Measurements from ENCODE around the gene ACADVL.

GRCh38 chr17:7236808-7237207 lies 17.1 kb downstream of the ACADVL start:
- TF ChIP-seq CTCF (IDR thresholded peaks at IDR 0.05) (no peak), POLR2AphosphoS5 (IDR thresholded peaks at IDR 0.05) (no peak)
